IMR-90 (cell line): ENCODE results near the gene CCND1. TPM values are rescaled to one million over a fixed set of nuclear protein-coding genes. Genes with fewer than 3 reads are reported as not detected.

Experiments used
- polyA plus RNA-seq, 3 experiments: library from polyadenylated mRNA; depleted of rRNA; stranded (reverse); fragments of >200 nt; gene quantifications; 2 replicates each; pipeline ENCODE4 v1.2.3, GENCODE V29; 2012; ENCODE audit warnings: low replicate concordance in 1 of 3
- total RNA-seq: library from RNA; depleted of rRNA; stranded (reverse); fragments of >200 nt; gene quantifications from 2 replicates; pipeline ENCODE4 v1.2.3, GENCODE V29; 2012; rRNA removed

CCND1 gene
- total and polyA plus RNA-seq, 2 of the 4 experiments (the other 2 are of a cell fraction), result 481 to 748 TPM

Other genes starting within 250 kb of the CCND1 start
- gene LINC01488, start 159.5 kb upstream of the CCND1 start, total RNA-seq, result not detected in 2 replicates
- gene LINC01488, start 159.5 kb upstream of the CCND1 start, polyA plus RNA-seq (2012; rRNA removed), result not detected in 2 replicates
- gene LTO1, start 34.2 kb downstream of the CCND1 start, total RNA-seq, result 8.2 and 16.7 TPM in 2 replicates
- gene LTO1, start 34.2 kb downstream of the CCND1 start, polyA plus RNA-seq (2012; rRNA removed), result 18.8 and 23.5 TPM in 2 replicates
- not detected in 2 replicates for gene FGF19, start 62.9 kb downstream of the CCND1 start, total RNA-seq
- not detected in 2 replicates for gene FGF19, start 62.9 kb downstream of the CCND1 start, polyA plus RNA-seq (2012; rRNA removed)
- gene FGF4, start 134.2 kb downstream of the CCND1 start, total RNA-seq, result not detected in 2 replicates
- not detected in 2 replicates for gene FGF4, start 134.2 kb downstream of the CCND1 start, polyA plus RNA-seq (2012; rRNA removed)
- gene FGF3, start 178.3 kb downstream of the CCND1 start, total RNA-seq, result not detected in 2 replicates
- gene FGF3, start 178.3 kb downstream of the CCND1 start, polyA plus RNA-seq (2012; rRNA removed), result not detected in 2 replicates